GM23338 (cell line): Measurements from ENCODE around the gene LNX1. TPM values are rescaled to one million over a fixed set of nuclear protein-coding genes. Genes with fewer than 3 reads are reported as not detected.

Experiments
- ATAC-seq: fragments of 200-7000 bp; cut with Tn5 transposase; 3 replicates; pipeline ENCODE4 v1.9.1; 2020
- DNase-seq: peaks from one replicate; pipeline ENCODE4 v3.0.0-alpha.2; 2015; ENCODE audit warnings: low spot score
- H2AFZ ChIP-seq: fragments of 200-600 bp; sonication (generic); 2 replicates; pipeline ENCODE4 v1.8.0; 2016; ENCODE audit warnings: antibody characterized with exemption, mild to moderate bottlenecking, moderate library complexity
- H3F3A ChIP-seq: fragments of 200-600 bp; sonication (generic); replicated peaks from 2 replicates; pipeline ENCODE4 v1.8.0; 2017; ENCODE audit warnings: antibody characterized with exemption, mixed run types, low read depth
- H3K27ac ChIP-seq: fragments of 200-600 bp; sonication (generic); 2 replicates; pipeline ENCODE4 v1.6.1; 2016; ENCODE audit warnings: low read depth
- H3K27me3 ChIP-seq: fragments of 200-600 bp; sonication (generic); 2 replicates; pipeline ENCODE4 v1.8.0; 2016; ENCODE audit warnings: mild to moderate bottlenecking, mixed run types, moderate library complexity; ENCODE audit not compliant: insufficient read depth
- H3K36me3 ChIP-seq: fragments of 200-600 bp; sonication (generic); 2 replicates; pipeline ENCODE4 v1.8.0; 2016; ENCODE audit warnings: mild to moderate bottlenecking; ENCODE audit not compliant: insufficient read depth
- H3K4me1 ChIP-seq: fragments of 200-600 bp; sonication (generic); 2 replicates; pipeline ENCODE4 v1.8.0; 2016; ENCODE audit warnings: mild to moderate bottlenecking, moderate library complexity; ENCODE audit not compliant: insufficient read depth
- H3K4me2 ChIP-seq: fragments of 200-600 bp; sonication (generic); 2 replicates; pipeline ENCODE4 v1.7.1; 2017; ENCODE audit warnings: mixed run types
- H3K4me3 ChIP-seq: fragments of 200-600 bp; sonication (generic); 2 replicates; pipeline ENCODE4 v1.6.1; 2016; ENCODE audit warnings: mixed run types
- H3K79me2 ChIP-seq: fragments of 200-600 bp; sonication (generic); replicated peaks from 2 replicates; pipeline ENCODE4 v1.8.0; 2017; ENCODE audit warnings: mild to moderate bottlenecking; ENCODE audit not compliant: insufficient read depth
- H3K9me2 ChIP-seq: fragments of 200-600 bp; sonication (generic); 2 replicates; pipeline ENCODE4 v1.8.0; 2017; ENCODE audit not compliant: insufficient read depth
- H4K20me1 ChIP-seq: fragments of 200-600 bp; sonication (generic); replicated peaks from 2 replicates; pipeline ENCODE4 v1.8.0; 2017; ENCODE audit warnings: mild to moderate bottlenecking; ENCODE audit not compliant: insufficient read depth
- H3K27ac Mint-ChIP-seq: 2 replicates; pipeline ENCODE4 v1.8.0; 2020; ENCODE audit warnings: inconsistent platforms, mild to moderate bottlenecking, moderate library complexity, mixed read lengths
- H3K27me3 Mint-ChIP-seq: 3 replicates; pipeline ENCODE4 v1.8.0; 2022; ENCODE audit warnings: low read depth, mild to moderate bottlenecking, moderate library complexity, mixed read lengths, inconsistent platforms; ENCODE audit not compliant: insufficient read depth, poor library complexity
- H3K36me3 Mint-ChIP-seq: 3 replicates; pipeline ENCODE4 v1.8.0; 2021; ENCODE audit warnings: low read depth, mild to moderate bottlenecking, inconsistent platforms, moderate library complexity, mixed read lengths
- H3K4me1 Mint-ChIP-seq: 3 replicates; pipeline ENCODE4 v1.8.0; 2020; ENCODE audit warnings: mild to moderate bottlenecking, inconsistent platforms, mixed read lengths
- H3K4me3 Mint-ChIP-seq: 3 replicates; pipeline ENCODE4 v1.8.0; 2021; ENCODE audit warnings: moderate library complexity, mild to moderate bottlenecking, inconsistent platforms, mixed read lengths
- H3K9me3 Mint-ChIP-seq: 3 replicates; pipeline ENCODE4 v1.8.0; 2020; ENCODE audit warnings: moderate library complexity, mild to moderate bottlenecking, inconsistent platforms, mixed read lengths
- CREB1 ChIP-seq: fragments of 250-450 bp; sonication (Bioruptor Pico); IDR thresholded peaks from 2 replicates; pipeline ENCODE4 v1.5.0; 2020; ENCODE audit warnings: low read depth, mild to moderate bottlenecking, moderate library complexity
- EZH2 ChIP-seq: fragments of 200-600 bp; sonication (generic); IDR thresholded peaks from one replicate; pipeline ENCODE4 v1.8.0; 2017; ENCODE audit warnings: antibody characterized with exemption, mild to moderate bottlenecking, low read depth; ENCODE audit not compliant: unreplicated experiment
- EZH2phosphoT487 ChIP-seq: fragments of 200-600 bp; sonication (generic); IDR thresholded peaks from one replicate; pipeline ENCODE4 v1.8.1; 2018; ENCODE audit warnings: antibody characterized with exemption; ENCODE audit not compliant: unreplicated experiment
- JUNB ChIP-seq: IDR thresholded peaks from one replicate; pipeline ENCODE4 v1.6.1; 2016; ENCODE audit warnings: antibody characterized with exemption; ENCODE audit not compliant: unreplicated experiment
- NANOG ChIP-seq: IDR thresholded peaks from 2 replicates; pipeline ENCODE4 v1.6.1; 2016; ENCODE audit warnings: antibody characterized with exemption, borderline replicate concordance
- POLR2AphosphoS5 ChIP-seq: IDR thresholded peaks from 2 replicates; pipeline ENCODE4 v1.6.1; 2016; ENCODE audit warnings: antibody characterized with exemption, low read depth
- STAT1 ChIP-seq: IDR thresholded peaks from one replicate; pipeline ENCODE4 v1.6.1; 2016; ENCODE audit warnings: antibody characterized with exemption; ENCODE audit not compliant: unreplicated experiment
- ZNF114 ChIP-seq: fragments of 250-450 bp; sonication (Bioruptor Pico); IDR thresholded peaks from 2 replicates; pipeline ENCODE4 v1.5.0; 2020; ENCODE audit warnings: mild to moderate bottlenecking, moderate library complexity
- ZNF331 ChIP-seq: fragments of 250-450 bp; sonication (Bioruptor Pico); IDR thresholded peaks from 2 replicates; pipeline ENCODE4 v1.5.0; 2020; ENCODE audit warnings: low read depth, mild to moderate bottlenecking, moderate library complexity
- polyA plus RNA-seq: library from polyadenylated mRNA; unstranded; fragments of >200 nt; fragmentation: Nextera tagmentation; extraction: Ambion mirVana; gene quantifications from 2 replicates; pipeline ENCODE4 v1.2.1, GENCODE V29; 2016
- total RNA-seq: library from RNA; depleted of rRNA; stranded (reverse); fragments of >200 nt; shearing (Covaris generic); gene quantifications from 2 replicates; pipeline ENCODE4 v1.2.3, GENCODE V29; 2014
- TF ChIP-seq, protein P1 (sequence below), 2 experiments: fragments of 200-600 bp in 1 of 2; sonication (generic) in 1 of 2; conservative IDR thresholded peaks; 2 replicates each; pipeline versions ENCODE4 v1.5.1 to v1.6.1; 2016 to 2017; ENCODE audit warnings: antibody characterized with exemption in 2 of 2, low read depth in 2 of 2, mild to moderate bottlenecking in 2 of 2, moderate library complexity in 1 of 2
- TF ChIP-seq, protein P2 (sequence below): fragments of 250-450 bp; sonication (Bioruptor Pico); IDR thresholded peaks from 2 replicates; pipeline ENCODE4 v1.5.0; 2020; ENCODE audit warnings: mild to moderate bottlenecking, moderate library complexity
- TF ChIP-seq, protein P3 (sequence below): IDR thresholded peaks from one replicate; pipeline ENCODE4 v1.6.1; 2018; ENCODE audit warnings: antibody characterized with exemption; ENCODE audit not compliant: unreplicated experiment
- TF ChIP-seq, protein P4 (sequence below): IDR thresholded peaks from 2 replicates; pipeline ENCODE4 v1.6.1; 2016; ENCODE audit warnings: antibody characterized with exemption

LNX1 gene
- total and polyA plus RNA-seq, 2 experiments from 2014 or later, result 5.4 to 6.4 TPM

DNA sequence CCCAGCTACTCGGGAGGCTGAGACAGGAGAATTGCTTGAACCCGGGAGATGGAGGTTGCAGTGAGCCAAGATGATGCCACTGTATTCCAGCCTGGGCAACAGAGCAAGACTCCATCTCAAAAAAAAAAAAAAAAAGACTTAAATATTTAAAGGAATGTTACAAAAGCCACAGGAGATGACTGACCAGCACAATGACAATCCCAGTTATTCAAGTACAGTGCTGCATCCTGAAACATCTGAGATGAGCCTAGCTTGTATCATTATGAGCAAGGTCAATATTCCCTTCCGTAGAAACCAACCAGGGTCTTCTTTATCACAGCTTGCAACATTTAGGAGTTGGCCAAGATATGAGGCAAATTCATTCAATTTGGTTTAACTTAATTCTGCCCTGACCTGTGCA is 38.6 kb downstream of the LNX1 start:
- no peak overlapping the region for H3K27ac ChIP-seq
- H2AFZ ChIP-seq, result no peak overlapping the region
- H3K4me1 ChIP-seq, result no peaks in the 10 kb centered on the region
- no peaks in the 10 kb centered on the region for H3K36me3 ChIP-seq
- Mint-ChIP-seq H3K4me1 (peaks cover 10% of the 10 kb centered on the region; the same call in 2 of the 3 replicates), H3K36me3 (no peaks in the 10 kb centered on the region), H3K27ac (no peak overlapping the region), H3K4me3 (no peak overlapping the region), H3K9me3 (no peaks in the 10 kb centered on the region), H3K27me3 (peaks cover 5% of the 10 kb centered on the region)
- DNase-seq (no peak), ATAC-seq (no peak)
- no peak for TF ChIP-seq CREB1
- no peak for TF ChIP-seq EZH2
- TF ChIP-seq, protein P1, sequence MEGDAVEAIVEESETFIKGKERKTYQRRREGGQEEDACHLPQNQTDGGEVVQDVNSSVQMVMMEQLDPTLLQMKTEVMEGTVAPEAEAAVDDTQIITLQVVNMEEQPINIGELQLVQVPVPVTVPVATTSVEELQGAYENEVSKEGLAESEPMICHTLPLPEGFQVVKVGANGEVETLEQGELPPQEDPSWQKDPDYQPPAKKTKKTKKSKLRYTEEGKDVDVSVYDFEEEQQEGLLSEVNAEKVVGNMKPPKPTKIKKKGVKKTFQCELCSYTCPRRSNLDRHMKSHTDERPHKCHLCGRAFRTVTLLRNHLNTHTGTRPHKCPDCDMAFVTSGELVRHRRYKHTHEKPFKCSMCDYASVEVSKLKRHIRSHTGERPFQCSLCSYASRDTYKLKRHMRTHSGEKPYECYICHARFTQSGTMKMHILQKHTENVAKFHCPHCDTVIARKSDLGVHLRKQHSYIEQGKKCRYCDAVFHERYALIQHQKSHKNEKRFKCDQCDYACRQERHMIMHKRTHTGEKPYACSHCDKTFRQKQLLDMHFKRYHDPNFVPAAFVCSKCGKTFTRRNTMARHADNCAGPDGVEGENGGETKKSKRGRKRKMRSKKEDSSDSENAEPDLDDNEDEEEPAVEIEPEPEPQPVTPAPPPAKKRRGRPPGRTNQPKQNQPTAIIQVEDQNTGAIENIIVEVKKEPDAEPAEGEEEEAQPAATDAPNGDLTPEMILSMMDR (conservative IDR thresholded peaks at IDR 0.05; ENCODE audit: low read depth in 2 of 2), result no peak
- TF ChIP-seq STAT1, result no peak
- no peak for TF ChIP-seq ZNF331
- TF ChIP-seq NANOG, result no peak
- TF ChIP-seq, protein P2, sequence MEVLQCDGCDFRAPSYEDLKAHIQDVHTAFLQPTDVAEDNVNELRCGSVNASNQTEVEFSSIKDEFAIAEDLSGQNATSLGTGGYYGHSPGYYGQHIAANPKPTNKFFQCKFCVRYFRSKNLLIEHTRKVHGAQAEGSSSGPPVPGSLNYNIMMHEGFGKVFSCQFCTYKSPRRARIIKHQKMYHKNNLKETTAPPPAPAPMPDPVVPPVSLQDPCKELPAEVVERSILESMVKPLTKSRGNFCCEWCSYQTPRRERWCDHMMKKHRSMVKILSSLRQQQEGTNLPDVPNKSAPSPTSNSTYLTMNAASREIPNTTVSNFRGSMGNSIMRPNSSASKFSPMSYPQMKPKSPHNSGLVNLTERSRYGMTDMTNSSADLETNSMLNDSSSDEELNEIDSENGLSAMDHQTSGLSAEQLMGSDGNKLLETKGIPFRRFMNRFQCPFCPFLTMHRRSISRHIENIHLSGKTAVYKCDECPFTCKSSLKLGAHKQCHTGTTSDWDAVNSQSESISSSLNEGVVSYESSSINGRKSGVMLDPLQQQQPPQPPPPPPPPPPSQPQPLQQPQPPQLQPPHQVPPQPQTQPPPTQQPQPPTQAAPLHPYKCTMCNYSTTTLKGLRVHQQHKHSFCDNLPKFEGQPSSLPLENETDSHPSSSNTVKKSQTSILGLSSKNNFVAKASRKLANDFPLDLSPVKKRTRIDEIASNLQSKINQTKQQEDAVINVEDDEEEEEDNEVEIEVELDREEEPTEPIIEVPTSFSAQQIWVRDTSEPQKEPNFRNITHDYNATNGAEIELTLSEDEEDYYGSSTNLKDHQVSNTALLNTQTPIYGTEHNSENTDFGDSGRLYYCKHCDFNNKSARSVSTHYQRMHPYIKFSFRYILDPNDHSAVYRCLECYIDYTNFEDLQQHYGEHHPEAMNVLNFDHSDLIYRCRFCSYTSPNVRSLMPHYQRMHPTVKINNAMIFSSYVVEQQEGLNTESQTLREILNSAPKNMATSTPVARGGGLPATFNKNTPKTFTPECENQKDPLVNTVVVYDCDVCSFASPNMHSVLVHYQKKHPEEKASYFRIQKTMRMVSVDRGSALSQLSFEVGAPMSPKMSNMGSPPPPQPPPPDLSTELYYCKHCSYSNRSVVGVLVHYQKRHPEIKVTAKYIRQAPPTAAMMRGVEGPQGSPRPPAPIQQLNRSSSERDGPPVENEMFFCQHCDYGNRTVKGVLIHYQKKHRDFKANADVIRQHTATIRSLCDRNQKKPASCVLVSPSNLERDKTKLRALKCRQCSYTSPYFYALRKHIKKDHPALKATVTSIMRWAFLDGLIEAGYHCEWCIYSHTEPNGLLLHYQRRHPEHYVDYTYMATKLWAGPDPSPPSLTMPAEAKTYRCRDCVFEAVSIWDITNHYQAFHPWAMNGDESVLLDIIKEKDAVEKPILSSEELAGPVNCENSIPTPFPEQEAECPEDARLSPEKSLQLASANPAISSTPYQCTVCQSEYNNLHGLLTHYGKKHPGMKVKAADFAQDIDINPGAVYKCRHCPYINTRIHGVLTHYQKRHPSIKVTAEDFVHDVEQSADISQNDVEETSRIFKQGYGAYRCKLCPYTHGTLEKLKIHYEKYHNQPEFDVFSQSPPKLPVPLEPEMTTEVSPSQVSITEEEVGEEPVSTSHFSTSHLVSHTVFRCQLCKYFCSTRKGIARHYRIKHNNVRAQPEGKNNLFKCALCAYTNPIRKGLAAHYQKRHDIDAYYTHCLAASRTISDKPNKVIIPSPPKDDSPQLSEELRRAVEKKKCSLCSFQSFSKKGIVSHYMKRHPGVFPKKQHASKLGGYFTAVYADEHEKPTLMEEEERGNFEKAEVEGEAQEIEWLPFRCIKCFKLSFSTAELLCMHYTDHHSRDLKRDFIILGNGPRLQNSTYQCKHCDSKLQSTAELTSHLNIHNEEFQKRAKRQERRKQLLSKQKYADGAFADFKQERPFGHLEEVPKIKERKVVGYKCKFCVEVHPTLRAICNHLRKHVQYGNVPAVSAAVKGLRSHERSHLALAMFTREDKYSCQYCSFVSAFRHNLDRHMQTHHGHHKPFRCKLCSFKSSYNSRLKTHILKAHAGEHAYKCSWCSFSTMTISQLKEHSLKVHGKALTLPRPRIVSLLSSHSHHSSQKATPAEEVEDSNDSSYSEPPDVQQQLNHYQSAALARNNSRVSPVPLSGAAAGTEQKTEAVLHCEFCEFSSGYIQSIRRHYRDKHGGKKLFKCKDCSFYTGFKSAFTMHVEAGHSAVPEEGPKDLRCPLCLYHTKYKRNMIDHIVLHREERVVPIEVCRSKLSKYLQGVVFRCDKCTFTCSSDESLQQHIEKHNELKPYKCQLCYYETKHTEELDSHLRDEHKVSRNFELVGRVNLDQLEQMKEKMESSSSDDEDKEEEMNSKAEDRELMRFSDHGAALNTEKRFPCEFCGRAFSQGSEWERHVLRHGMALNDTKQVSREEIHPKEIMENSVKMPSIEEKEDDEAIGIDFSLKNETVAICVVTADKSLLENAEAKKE (CRISPR knock-in tag), result no peak
- TF ChIP-seq, protein P3, sequence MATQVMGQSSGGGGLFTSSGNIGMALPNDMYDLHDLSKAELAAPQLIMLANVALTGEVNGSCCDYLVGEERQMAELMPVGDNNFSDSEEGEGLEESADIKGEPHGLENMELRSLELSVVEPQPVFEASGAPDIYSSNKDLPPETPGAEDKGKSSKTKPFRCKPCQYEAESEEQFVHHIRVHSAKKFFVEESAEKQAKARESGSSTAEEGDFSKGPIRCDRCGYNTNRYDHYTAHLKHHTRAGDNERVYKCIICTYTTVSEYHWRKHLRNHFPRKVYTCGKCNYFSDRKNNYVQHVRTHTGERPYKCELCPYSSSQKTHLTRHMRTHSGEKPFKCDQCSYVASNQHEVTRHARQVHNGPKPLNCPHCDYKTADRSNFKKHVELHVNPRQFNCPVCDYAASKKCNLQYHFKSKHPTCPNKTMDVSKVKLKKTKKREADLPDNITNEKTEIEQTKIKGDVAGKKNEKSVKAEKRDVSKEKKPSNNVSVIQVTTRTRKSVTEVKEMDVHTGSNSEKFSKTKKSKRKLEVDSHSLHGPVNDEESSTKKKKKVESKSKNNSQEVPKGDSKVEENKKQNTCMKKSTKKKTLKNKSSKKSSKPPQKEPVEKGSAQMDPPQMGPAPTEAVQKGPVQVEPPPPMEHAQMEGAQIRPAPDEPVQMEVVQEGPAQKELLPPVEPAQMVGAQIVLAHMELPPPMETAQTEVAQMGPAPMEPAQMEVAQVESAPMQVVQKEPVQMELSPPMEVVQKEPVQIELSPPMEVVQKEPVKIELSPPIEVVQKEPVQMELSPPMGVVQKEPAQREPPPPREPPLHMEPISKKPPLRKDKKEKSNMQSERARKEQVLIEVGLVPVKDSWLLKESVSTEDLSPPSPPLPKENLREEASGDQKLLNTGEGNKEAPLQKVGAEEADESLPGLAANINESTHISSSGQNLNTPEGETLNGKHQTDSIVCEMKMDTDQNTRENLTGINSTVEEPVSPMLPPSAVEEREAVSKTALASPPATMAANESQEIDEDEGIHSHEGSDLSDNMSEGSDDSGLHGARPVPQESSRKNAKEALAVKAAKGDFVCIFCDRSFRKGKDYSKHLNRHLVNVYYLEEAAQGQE, result no peak
- no peak for TF ChIP-seq POLR2AphosphoS5
- TF ChIP-seq ZNF114, result no peak
- TF ChIP-seq, protein P4, sequence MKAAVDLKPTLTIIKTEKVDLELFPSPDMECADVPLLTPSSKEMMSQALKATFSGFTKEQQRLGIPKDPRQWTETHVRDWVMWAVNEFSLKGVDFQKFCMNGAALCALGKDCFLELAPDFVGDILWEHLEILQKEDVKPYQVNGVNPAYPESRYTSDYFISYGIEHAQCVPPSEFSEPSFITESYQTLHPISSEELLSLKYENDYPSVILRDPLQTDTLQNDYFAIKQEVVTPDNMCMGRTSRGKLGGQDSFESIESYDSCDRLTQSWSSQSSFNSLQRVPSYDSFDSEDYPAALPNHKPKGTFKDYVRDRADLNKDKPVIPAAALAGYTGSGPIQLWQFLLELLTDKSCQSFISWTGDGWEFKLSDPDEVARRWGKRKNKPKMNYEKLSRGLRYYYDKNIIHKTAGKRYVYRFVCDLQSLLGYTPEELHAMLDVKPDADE, result no peak
- TF ChIP-seq EZH2phosphoT487, result no peak
- no peak for TF ChIP-seq JUNB
- no peaks in the 10 kb centered on the region for H3K27me3 ChIP-seq
- no peaks in the 10 kb centered on the region; the same call in 1 of the 2 replicates for H4K20me1 ChIP-seq
- H3K79me2 ChIP-seq, result no peaks in the 10 kb centered on the region
- no peak overlapping the region for H3K4me3 ChIP-seq
- no peaks in the 10 kb centered on the region for H3F3A ChIP-seq
- H3K9me2 ChIP-seq, result no peaks in the 10 kb centered on the region; the same call in 1 of the 2 replicates
- H3K4me2 ChIP-seq, result no peak overlapping the region
